ENCODE data around the gene GPRC5B. TPM values are rescaled to one million over a fixed set of nuclear protein-coding genes. Genes with fewer than 3 reads are reported as not detected.

Gene GPRC5B
- total and polyA plus RNA-seq, 2 donors (not counting 3 experiments of a cell fraction or from before 2014, with no cell fraction given): 42.3 TPM

- POLR2A ChIA-PET: no interaction called here
- dilution Hi-C loops (cut with MboI; ENCODE audit: extremely low pct_ligation_motif_present, low sequenced_read_pairs): no loop called here
- no TSS peak for BruUV-seq (replicated peaks)
Measured at GRCh38 chr16:19872179-19872863, 12.3 kb downstream of the GPRC5B start.

GRCh38 chr16:19871721-19872120, 12.9 kb downstream of the GPRC5B start:
- Histone ChIP-seq H2AFZ (ENCODE audit: low read depth, low read length) (no peak overlapping the region), H3K27me3 (ENCODE audit: control insufficient read depth in 2 of 2, insufficient read depth in 2 of 2, low read length in 2 of 2) (no peaks in the 10 kb centered on the region), H4K20me1 (replicated peaks; ENCODE audit: control insufficient read depth, extremely low read depth, insufficient read depth, low read length) (no peaks in the 10 kb centered on the region), H3K27ac (ENCODE audit: insufficient read depth, low read depth, low read length) (no peak overlapping the region), H3K36me3 (ENCODE audit: control insufficient read depth in 2 of 2, extremely low read depth in 1 of 2, insufficient read depth in 2 of 2, low read length in 2 of 2) (peaks cover 0 to 7% of the 10 kb centered on the region in 2 experiments), H3K4me1 (ENCODE audit: control insufficient read depth, extremely low read depth, insufficient read depth, low read length) (no peaks in the 10 kb centered on the region), H3K79me2 (ENCODE audit: control insufficient read depth, insufficient read depth, low read length) (no peaks in the 10 kb centered on the region), H3K9me1 (replicated peaks; ENCODE audit: control insufficient read depth, extremely low read depth, insufficient read depth, low read length) (no peaks in the 10 kb centered on the region), H3K4me2 (ENCODE audit: insufficient read depth, low read length) (no peak overlapping the region), H3K4me3 (replicated peaks in 1 of 3; ENCODE audit: insufficient read depth in 1 of 3, low read depth in 1 of 3, low read length in 3 of 3) (no peak overlapping the region), H3K9ac (replicated peaks; ENCODE audit: extremely low read depth, insufficient read depth, low read length) (no peak overlapping the region), H3K9me3 (replicated peaks; ENCODE audit: control insufficient read depth, insufficient read depth, low read length) (no peaks in the 10 kb centered on the region)
- BruUV-seq (replicated peaks): no TSS peak
- ChIA-PET CTCF (interaction anchor here (2.2 kb wide), 1 partner anchor 11 kb away, joined by 5 read pairs; no protein-coding TSS in a partner anchor), POLR2A (no interaction called here)
- intact Hi-C loops (cut with micrococcal nuclease): no loop called here
- FAIRE-seq (no peak), DNase-seq (ENCODE audit: low read depth, low spot score) (no peak)
- TF ChIP-seq POLR2AphosphoS5 (IDR thresholded peaks at IDR 0.05; ENCODE audit: insufficient read depth, low read depth, low read length): no peak
- TF ChIP-seq JUN (IDR thresholded peaks at IDR 0.05; ENCODE audit: borderline replicate concordance, insufficient read depth, insufficient read length, low read depth): no peak
- TF ChIP-seq CTCF (IDR thresholded peaks at IDR 0.05; ENCODE audit: extremely low read depth in 1 of 2, insufficient read depth in 1 of 2, low read depth in 1 of 2, low read length in 2 of 2): no peak
- no peak for TF ChIP-seq FOS (IDR thresholded peaks at IDR 0.05; ENCODE audit: borderline replicate concordance, insufficient read depth, low read length)
- no peak for TF ChIP-seq EZH2 (IDR thresholded peaks at IDR 0.05; ENCODE audit: borderline replicate concordance, low read depth, low read length, severe bottlenecking)
- no peak for TF ChIP-seq GATA2 (IDR thresholded peaks at IDR 0.05; ENCODE audit: insufficient read depth, insufficient read length, low read depth, low read length)
- TF ChIP-seq MYC (IDR thresholded peaks at IDR 0.05; ENCODE audit: low read depth, low read length): no peak
- no peak for TF ChIP-seq MAX (IDR thresholded peaks at IDR 0.05; ENCODE audit: insufficient read depth, insufficient read length)
- no peak for TF ChIP-seq POLR2A (IDR thresholded peaks at IDR 0.05; ENCODE audit: low read depth, low read length)
- dilution Hi-C loops (cut with MboI; ENCODE audit: extremely low pct_ligation_motif_present, low sequenced_read_pairs): no loop called here

More at GRCh38 chr16:19872179-19872863, 12.3 kb downstream of the GPRC5B start:
- Histone ChIP-seq H3K27ac (ENCODE audit: insufficient read depth, low read depth, low read length) (no peak overlapping the region), H4K20me1 (replicated peaks; ENCODE audit: control insufficient read depth, extremely low read depth, insufficient read depth, low read length) (no peaks in the 10 kb centered on the region), H3K4me3 (replicated peaks in 1 of 3; ENCODE audit: insufficient read depth in 1 of 3, low read depth in 1 of 3, low read length in 3 of 3) (no peak overlapping the region), H2AFZ (ENCODE audit: low read depth, low read length) (no peak overlapping the region), H3K4me1 (ENCODE audit: control insufficient read depth, extremely low read depth, insufficient read depth, low read length) (no peaks in the 10 kb centered on the region), H3K27me3 (ENCODE audit: control insufficient read depth in 2 of 2, insufficient read depth in 2 of 2, low read length in 2 of 2) (no peaks in the 10 kb centered on the region), H3K36me3 (ENCODE audit: control insufficient read depth in 2 of 2, extremely low read depth in 1 of 2, insufficient read depth in 2 of 2, low read length in 2 of 2) (peaks cover 0 to 7% of the 10 kb centered on the region in 2 experiments), H3K79me2 (ENCODE audit: control insufficient read depth, insufficient read depth, low read length) (no peaks in the 10 kb centered on the region), H3K9me3 (replicated peaks; ENCODE audit: control insufficient read depth, insufficient read depth, low read length) (no peaks in the 10 kb centered on the region), H3K4me2 (ENCODE audit: insufficient read depth, low read length) (no peak overlapping the region), H3K9me1 (replicated peaks; ENCODE audit: control insufficient read depth, extremely low read depth, insufficient read depth, low read length) (no peaks in the 10 kb centered on the region), H3K9ac (replicated peaks; ENCODE audit: extremely low read depth, insufficient read depth, low read length) (no peak overlapping the region)
- TF ChIP-seq MYC (IDR thresholded peaks at IDR 0.05; ENCODE audit: low read depth, low read length) (no peak), POLR2AphosphoS5 (IDR thresholded peaks at IDR 0.05; ENCODE audit: insufficient read depth, low read depth, low read length) (no peak), GATA2 (IDR thresholded peaks at IDR 0.05; ENCODE audit: insufficient read depth, insufficient read length, low read depth, low read length) (no peak), EZH2 (IDR thresholded peaks at IDR 0.05; ENCODE audit: borderline replicate concordance, low read depth, low read length, severe bottlenecking) (no peak), POLR2A (IDR thresholded peaks at IDR 0.05; ENCODE audit: low read depth, low read length) (no peak)
- DNase-seq (ENCODE audit: low read depth, low spot score): no peak
- FAIRE-seq: no peak
- CTCF ChIA-PET: interaction anchor here (1.5 kb wide), 1 partner anchor 68 kb away, joined by 4 read pairs; no protein-coding TSS in a partner anchor
- intact Hi-C loops (cut with micrococcal nuclease): no loop called here

Data from endothelial cell of umbilical vein (primary cell).